M059J (cell line): ENCODE results near the gene WNT7A. TPM values are rescaled to one million over a fixed set of nuclear protein-coding genes. Genes with fewer than 3 reads are reported as not detected.
A peak's percentile ranks its signal among the peaks of the same experiment; 100 is the strongest.

Source experiments
- DNase-seq: peaks from one replicate; pipeline ENCODE4 v3.0.0-alpha.2; 2012; ENCODE audit warnings: low read depth
- total RNA-seq: library from RNA; depleted of rRNA; stranded (reverse); fragments of >200 nt; shearing (Covaris generic); gene quantifications from 2 replicates; pipeline ENCODE4 v1.2.3, GENCODE V29; 2014; rRNA removed

Gene WNT7A
- total RNA-seq, 1 experiment from 2014 or later, result 0.15 TPM

GRCh38 chr3:13772321-13772745 is 107.5 kb downstream of the WNT7A start:
- DNase-seq, result no peak

- no peak for DNase-seq
These were observed 108.4 kb downstream of the WNT7A start for GRCh38 chr3:13771496-13771895.

- DNase-seq, result peak; percentile 22
These were observed 109.4 kb downstream of the WNT7A start for GRCh38 chr3:13770170-13771169.

- DNase-seq, result no peak
These were observed 110.4 kb downstream of the WNT7A start for GRCh38 chr3:13769422-13769821.

- no peak for DNase-seq
These were observed 111.4 kb downstream of the WNT7A start for GRCh38 chr3:13768453-13768852.

GRCh38 chr3:13767896-13768295 is 112.0 kb downstream of the WNT7A start:
- no peak for DNase-seq

- DNase-seq, result no peak
These were observed 112.8 kb downstream of the WNT7A start for GRCh38 chr3:13767030-13767429.

Other genes starting within 250 kb of the WNT7A start
- 19.3 and 23.4 TPM in 2 replicates for gene CHCHD4, start 244.8 kb upstream of the WNT7A start, total RNA-seq
- 55.9 and 73.2 TPM in 2 replicates for gene TMEM43, start 245.0 kb upstream of the WNT7A start, total RNA-seq